Stimulated activated CD4-positive, alpha-beta T cell treated with anti-CD3 and anti-CD28 coated beads, Interleukin-1b, Interleukin-23, amount 100 ng/mL, for 24 hours (primary cell): ENCODE measurements around the gene AFAP1.

Experiments used
- DNase-seq, 4 experiments: peaks; one replicate each; pipeline ENCODE4 v3.0.0-alpha.2; 2020; ENCODE audit warnings: low read depth in 4 of 4, low spot score in 1 of 4

The AFAP1 gene

GRCh38 chr4:7823416-7823824, 116.2 kb downstream of the AFAP1 start:
- no peak for DNase-seq

GRCh38 chr4:7822877-7823276, 116.8 kb downstream of the AFAP1 start:
- DNase-seq = no peak

- DNase-seq = no peak
Observed at GRCh38 chr4:7822137-7822505, 117.5 kb downstream of the AFAP1 start.

- DNase-seq = no peak
Observed at GRCh38 chr4:7821245-7822136, 118.2 kb downstream of the AFAP1 start.

GRCh38 chr4:7820031-7820818, 119.4 kb downstream of the AFAP1 start:
- no peak for DNase-seq

- DNase-seq = no peak
Observed at GRCh38 chr4:7819446-7819845, 120.2 kb downstream of the AFAP1 start.

GRCh38 chr4:7818399-7818911, 121.2 kb downstream of the AFAP1 start:
- no peak for DNase-seq

GRCh38 chr4:7817877-7818398, 121.7 kb downstream of the AFAP1 start:
- DNase-seq = no peak

- DNase-seq = no peak
Observed at GRCh38 chr4:7816771-7817170, 122.9 kb downstream of the AFAP1 start.

- DNase-seq = no peak
Observed at GRCh38 chr4:7815981-7816380, 123.7 kb downstream of the AFAP1 start.

- no peak for DNase-seq
Observed at GRCh38 chr4:7815562-7815961, 124.1 kb downstream of the AFAP1 start.

- DNase-seq = no peak
Observed at GRCh38 chr4:7814451-7814850, 125.2 kb downstream of the AFAP1 start.

GRCh38 chr4:7813674-7814073, 126.0 kb downstream of the AFAP1 start:
- no peak for DNase-seq

GRCh38 chr4:7812921-7813320, 126.7 kb downstream of the AFAP1 start:
- DNase-seq = no peak

- DNase-seq = no peak
Observed at GRCh38 chr4:7812231-7812857, 127.3 kb downstream of the AFAP1 start.

GRCh38 chr4:7811536-7812191, 128.0 kb downstream of the AFAP1 start:
- no peak for DNase-seq

GRCh38 chr4:7810783-7811535, 128.7 kb downstream of the AFAP1 start:
- DNase-seq = no peak

GRCh38 chr4:7808752-7809151, 130.9 kb downstream of the AFAP1 start:
- DNase-seq = no peak

GRCh38 chr4:7808181-7808580, 131.5 kb downstream of the AFAP1 start:
- no peak for DNase-seq

GRCh38 chr4:7807351-7807921, 132.2 kb downstream of the AFAP1 start:
- no peak for DNase-seq
